Glutamatergic neuron (in vitro differentiated cells): ENCODE measurements around the gene ACP2. TPM values are rescaled to one million over a fixed set of nuclear protein-coding genes. Genes with fewer than 3 reads are reported as not detected.

Source experiments
- DNase-seq: peaks from one replicate; pipeline ENCODE4 v3.0.0; 2022
- H3K27ac Mint-ChIP-seq: one replicate; pipeline ENCODE4 v1.8.0; 2020; ENCODE audit warnings: mild to moderate bottlenecking, mixed read lengths, inconsistent platforms; ENCODE audit not compliant: unreplicated experiment
- H3K27me3 Mint-ChIP-seq: one replicate; pipeline ENCODE4 v1.8.0; 2020; ENCODE audit warnings: mild to moderate bottlenecking, moderate library complexity, mixed read lengths, inconsistent platforms; ENCODE audit not compliant: unreplicated experiment
- H3K36me3 Mint-ChIP-seq: one replicate; pipeline ENCODE4 v1.8.0; 2020; ENCODE audit warnings: mild to moderate bottlenecking, mixed read lengths, inconsistent platforms; ENCODE audit not compliant: unreplicated experiment
- H3K4me1 Mint-ChIP-seq: one replicate; pipeline ENCODE4 v1.8.0; 2020; ENCODE audit warnings: mild to moderate bottlenecking, low read depth, mixed read lengths, inconsistent platforms; ENCODE audit not compliant: unreplicated experiment
- H3K4me3 Mint-ChIP-seq: one replicate; pipeline ENCODE4 v1.8.0; 2020; ENCODE audit warnings: mild to moderate bottlenecking, mixed read lengths, inconsistent platforms; ENCODE audit not compliant: unreplicated experiment
- H3K9me3 Mint-ChIP-seq: one replicate; pipeline ENCODE4 v1.8.0; 2020; ENCODE audit warnings: mild to moderate bottlenecking, moderate library complexity, mixed read lengths, inconsistent platforms; ENCODE audit not compliant: unreplicated experiment
- total RNA-seq: library from RNA; stranded (reverse); fragmentation: NEBNext Ultra II Directional; extraction: Animal tissue kit (Norgen Biotek cat#: 25700); gene quantifications from one replicate; pipeline ENCODE4 v1.2.1, GENCODE V29; 2021; ENCODE audit not compliant: unreplicated experiment
- TF ChIP-seq, protein P1 (sequence below): fragments of 200-600 bp; sonication (generic); IDR thresholded peaks from one replicate; pipeline ENCODE4 v1.5.0; 2021; ENCODE audit not compliant: partially characterized antibody, unreplicated experiment

Gene ACP2
- total RNA-seq, 1 donor from 2014 or later, result 44.3 TPM

DNA sequence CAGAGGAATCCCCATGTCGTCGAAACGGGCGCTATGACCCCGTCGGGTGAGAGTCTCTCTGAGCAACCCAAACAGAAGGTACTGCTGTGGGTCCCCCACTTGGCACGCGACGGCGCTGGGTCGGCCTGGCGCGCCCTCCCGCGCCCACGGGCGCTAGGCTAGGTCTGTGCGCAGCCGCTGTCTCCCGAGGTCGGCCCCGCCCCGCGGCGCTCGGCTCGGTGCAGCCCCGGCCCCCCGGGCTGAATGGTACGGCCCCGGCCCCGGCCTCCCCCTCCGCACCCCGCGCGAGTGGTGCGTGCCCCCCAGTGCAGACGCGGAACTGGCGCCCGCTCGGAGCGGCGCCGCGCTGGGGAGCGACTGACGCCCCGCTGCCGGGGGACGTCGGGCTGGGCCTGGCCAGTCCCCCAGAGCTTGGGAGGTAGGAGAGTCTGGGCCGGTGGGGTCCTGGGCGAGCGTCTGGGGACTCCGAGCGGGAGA lies 21.3 kb upstream of the ACP2 start, which contains the start of gene MADD:
Gene MADD, plus strand, starts transcription at position 305 of the 477 bp plus-strand sequence.
- Mint-ChIP-seq H3K27ac (peak within 1 kb of the TSS; percentile 95), H3K36me3 (no peaks in the 10 kb centered on the region), H3K27me3 (peaks cover 11% of the 10 kb centered on the region), H3K4me1 (peaks cover 35% of the 10 kb centered on the region), H3K9me3 (peaks cover 10% of the 10 kb centered on the region), H3K4me3 (peak within 1 kb of the TSS; percentile 94)
- TF ChIP-seq, protein P1, sequence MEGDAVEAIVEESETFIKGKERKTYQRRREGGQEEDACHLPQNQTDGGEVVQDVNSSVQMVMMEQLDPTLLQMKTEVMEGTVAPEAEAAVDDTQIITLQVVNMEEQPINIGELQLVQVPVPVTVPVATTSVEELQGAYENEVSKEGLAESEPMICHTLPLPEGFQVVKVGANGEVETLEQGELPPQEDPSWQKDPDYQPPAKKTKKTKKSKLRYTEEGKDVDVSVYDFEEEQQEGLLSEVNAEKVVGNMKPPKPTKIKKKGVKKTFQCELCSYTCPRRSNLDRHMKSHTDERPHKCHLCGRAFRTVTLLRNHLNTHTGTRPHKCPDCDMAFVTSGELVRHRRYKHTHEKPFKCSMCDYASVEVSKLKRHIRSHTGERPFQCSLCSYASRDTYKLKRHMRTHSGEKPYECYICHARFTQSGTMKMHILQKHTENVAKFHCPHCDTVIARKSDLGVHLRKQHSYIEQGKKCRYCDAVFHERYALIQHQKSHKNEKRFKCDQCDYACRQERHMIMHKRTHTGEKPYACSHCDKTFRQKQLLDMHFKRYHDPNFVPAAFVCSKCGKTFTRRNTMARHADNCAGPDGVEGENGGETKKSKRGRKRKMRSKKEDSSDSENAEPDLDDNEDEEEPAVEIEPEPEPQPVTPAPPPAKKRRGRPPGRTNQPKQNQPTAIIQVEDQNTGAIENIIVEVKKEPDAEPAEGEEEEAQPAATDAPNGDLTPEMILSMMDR, result no peak
- peak; percentile 84 for DNase-seq

GRCh38 chr11:47269002-47269828 lies 20.6 kb upstream of the ACP2 start:
- TF ChIP-seq, protein P1, result no peak
- H3K27ac Mint-ChIP-seq, result peak overlapping the region; percentile 95
- peaks cover 11% of the 10 kb centered on the region for H3K27me3 Mint-ChIP-seq
- H3K4me1 Mint-ChIP-seq, result peaks cover 35% of the 10 kb centered on the region
- H3K4me3 Mint-ChIP-seq, result peak overlapping the region; percentile 94
- DNase-seq, result peak; percentile 91
- H3K9me3 Mint-ChIP-seq, result peaks cover 10% of the 10 kb centered on the region
- H3K36me3 Mint-ChIP-seq, result no peaks in the 10 kb centered on the region

DNA sequence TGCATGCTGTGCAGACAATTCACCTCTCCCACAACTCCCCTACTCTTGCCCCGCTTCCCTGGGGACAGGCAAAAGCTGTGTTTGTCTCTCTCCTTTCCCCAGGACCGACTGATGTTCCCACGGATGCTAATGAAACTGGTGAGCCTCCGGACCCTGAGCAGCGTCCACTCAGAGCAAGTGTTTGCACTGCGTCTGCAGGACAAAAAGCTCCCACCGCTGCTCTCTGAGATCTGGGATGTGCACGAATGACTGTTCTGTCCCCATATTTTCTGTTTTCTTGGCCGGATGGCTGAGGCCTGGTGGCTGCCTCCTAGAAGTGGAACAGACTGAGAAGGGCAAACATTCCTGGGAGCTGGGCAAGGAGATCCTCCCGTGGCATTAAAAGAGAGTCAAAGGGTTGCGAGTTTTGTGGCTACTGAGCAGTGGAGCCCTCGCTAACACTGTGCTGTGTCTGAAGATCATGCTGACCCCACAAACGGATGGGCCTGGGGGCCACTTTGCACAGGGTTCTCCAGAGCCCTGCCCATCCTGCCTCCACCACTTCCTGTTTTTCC lies 19.9 kb upstream of the ACP2 start:
- Mint-ChIP-seq H3K27me3 (peaks cover 11% of the 10 kb centered on the region), H3K4me3 (peak overlapping the region; percentile 94), H3K27ac (peak overlapping the region; percentile 95), H3K4me1 (peaks cover 35% of the 10 kb centered on the region), H3K9me3 (peaks cover 10% of the 10 kb centered on the region), H3K36me3 (no peaks in the 10 kb centered on the region)
- DNase-seq, result no peak
- TF ChIP-seq, protein P1, result no peak

DNA sequence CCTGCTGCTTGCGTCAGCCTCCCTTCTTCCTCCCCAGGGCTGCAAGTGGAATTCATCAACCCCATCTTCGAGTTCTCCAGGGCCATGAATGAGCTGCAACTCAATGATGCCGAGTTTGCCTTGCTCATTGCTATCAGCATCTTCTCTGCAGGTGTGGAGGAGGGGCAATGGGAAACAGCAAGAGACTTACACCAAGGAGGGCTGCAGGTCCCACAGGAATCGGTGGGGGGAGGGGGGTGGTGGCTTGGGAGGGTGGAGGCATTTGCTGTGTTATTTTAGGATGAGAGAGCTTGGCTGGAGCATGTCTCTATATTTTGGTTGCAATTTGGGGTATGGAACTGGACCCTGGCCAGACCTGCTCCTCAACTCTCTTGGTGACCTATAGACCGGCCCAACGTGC lies 19.3 kb upstream of the ACP2 start:
- Mint-ChIP-seq H3K36me3 (no peaks in the 10 kb centered on the region), H3K27ac (no peak overlapping the region), H3K4me3 (peak overlapping the region; percentile 94), H3K27me3 (peaks cover 11% of the 10 kb centered on the region), H3K9me3 (peaks cover 10% of the 10 kb centered on the region), H3K4me1 (peaks cover 32% of the 10 kb centered on the region)
- no peak for DNase-seq
- TF ChIP-seq, protein P1, result no peak

GRCh38 chr11:47264521-47264920 lies 15.9 kb upstream of the ACP2 start:
- Mint-ChIP-seq H3K36me3 (no peaks in the 10 kb centered on the region), H3K4me3 (no peak overlapping the region), H3K27ac (no peak overlapping the region), H3K9me3 (peaks cover 8% of the 10 kb centered on the region), H3K4me1 (peaks cover 12% of the 10 kb centered on the region), H3K27me3 (peaks cover 7% of the 10 kb centered on the region)
- no peak for DNase-seq
- TF ChIP-seq, protein P1, result no peak
